HL-60 (cell line): Measurements from ENCODE around the gene ZNF343.
"Not testable (repeated sequence)": the region's sequence is repeated elsewhere in the genome, so short reads cannot be mapped to it uniquely, and the experiment has no call there.

ENCODE experiments used
- DNase-seq, 2 experiments: peaks; one replicate each; pipeline ENCODE4 v3.0.0-alpha.2; 2010 to 2020; ENCODE audit warnings: low read depth in 1 of 2, low spot score in 1 of 2
- H3K27ac ChIP-seq: fragments of 250-450 bp; sonication (Bioruptor Pico); replicated peaks from 2 replicates; pipeline ENCODE4 v1.5.1; 2020; ENCODE audit warnings: mild to moderate bottlenecking, moderate library complexity
- H3K27me3 ChIP-seq: fragments of 250-450 bp; sonication (Bioruptor Pico); 2 replicates; pipeline ENCODE4 v1.5.1; 2021; ENCODE audit warnings: mild to moderate bottlenecking, moderate library complexity; ENCODE audit not compliant: insufficient read depth, poor library complexity, severe bottlenecking
- H3K4me3 ChIP-seq: replicated peaks from 2 replicates; pipeline ENCODE4 v1.5.1; 2011; ENCODE audit warnings: mild to moderate bottlenecking, control low read depth, low read length; ENCODE audit not compliant: insufficient read depth
- GABPA ChIP-seq: IDR thresholded peaks from 2 replicates; pipeline ENCODE4 v1.6.1; 2012; ENCODE audit warnings: low read depth
- POLR2AphosphoS5 ChIP-seq: IDR thresholded peaks from 2 replicates; pipeline ENCODE4 v1.6.1; 2012; ENCODE audit warnings: low read depth
- REST ChIP-seq: IDR thresholded peaks from 2 replicates; pipeline ENCODE4 v1.6.1; 2012; ENCODE audit warnings: low read depth; ENCODE audit not compliant: insufficient replicate concordance
- SPI1 ChIP-seq: IDR thresholded peaks from 2 replicates; pipeline ENCODE4 v1.6.1; 2012; ENCODE audit warnings: low read depth, mild to moderate bottlenecking, borderline replicate concordance
- TF ChIP-seq, protein P1 (sequence below): IDR thresholded peaks from one replicate; pipeline ENCODE4 v1.5.1; 2011; ENCODE audit warnings: low read length, control low read depth, inconsistent platforms; ENCODE audit not compliant: insufficient read depth

The ZNF343 gene

DNA sequence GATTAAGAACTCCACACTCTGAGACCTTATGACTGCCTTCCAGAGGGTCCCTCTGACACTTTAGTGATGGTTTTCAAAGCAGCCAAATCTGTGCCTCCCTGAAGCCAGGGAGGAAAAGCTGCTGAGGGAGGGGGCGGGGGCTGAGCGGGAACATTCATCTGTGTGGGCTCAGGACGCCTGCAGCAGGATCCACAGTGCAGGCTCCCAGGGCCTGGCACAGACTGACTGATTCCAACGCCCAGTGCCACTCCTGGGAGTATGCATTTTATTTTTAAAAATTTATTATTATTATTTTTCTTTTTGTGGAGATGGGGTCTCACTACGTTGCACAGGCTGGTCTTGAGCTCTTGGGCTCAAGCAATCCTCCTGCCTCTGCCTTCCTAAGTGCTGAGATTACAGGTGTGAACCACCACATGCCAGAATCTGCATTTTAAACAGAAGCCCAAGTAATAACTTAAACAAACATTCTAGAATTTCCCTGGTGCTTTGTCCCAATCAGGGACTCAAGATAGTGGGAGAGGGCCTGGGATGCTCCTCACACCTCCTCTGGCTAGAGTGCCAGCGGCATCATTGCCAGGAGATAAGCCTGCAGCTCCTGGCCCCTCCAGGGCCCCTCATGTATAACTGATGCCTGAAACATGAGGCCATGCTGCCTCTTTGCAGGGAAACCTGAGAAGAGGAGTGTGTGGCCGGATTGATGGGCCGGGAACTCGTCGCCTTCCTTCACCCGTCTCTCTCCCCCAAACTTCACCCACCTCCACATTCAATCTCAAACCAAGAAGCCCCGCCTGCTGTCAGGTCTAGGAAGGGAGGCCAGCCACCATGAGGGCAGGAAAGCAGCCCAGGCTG is 27.2 kb upstream of the ZNF343 start:
- TF ChIP-seq, protein P1, sequence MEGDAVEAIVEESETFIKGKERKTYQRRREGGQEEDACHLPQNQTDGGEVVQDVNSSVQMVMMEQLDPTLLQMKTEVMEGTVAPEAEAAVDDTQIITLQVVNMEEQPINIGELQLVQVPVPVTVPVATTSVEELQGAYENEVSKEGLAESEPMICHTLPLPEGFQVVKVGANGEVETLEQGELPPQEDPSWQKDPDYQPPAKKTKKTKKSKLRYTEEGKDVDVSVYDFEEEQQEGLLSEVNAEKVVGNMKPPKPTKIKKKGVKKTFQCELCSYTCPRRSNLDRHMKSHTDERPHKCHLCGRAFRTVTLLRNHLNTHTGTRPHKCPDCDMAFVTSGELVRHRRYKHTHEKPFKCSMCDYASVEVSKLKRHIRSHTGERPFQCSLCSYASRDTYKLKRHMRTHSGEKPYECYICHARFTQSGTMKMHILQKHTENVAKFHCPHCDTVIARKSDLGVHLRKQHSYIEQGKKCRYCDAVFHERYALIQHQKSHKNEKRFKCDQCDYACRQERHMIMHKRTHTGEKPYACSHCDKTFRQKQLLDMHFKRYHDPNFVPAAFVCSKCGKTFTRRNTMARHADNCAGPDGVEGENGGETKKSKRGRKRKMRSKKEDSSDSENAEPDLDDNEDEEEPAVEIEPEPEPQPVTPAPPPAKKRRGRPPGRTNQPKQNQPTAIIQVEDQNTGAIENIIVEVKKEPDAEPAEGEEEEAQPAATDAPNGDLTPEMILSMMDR, result no peak
- TF ChIP-seq SPI1, result no peak
- DNase-seq, result no peak

GRCh38 chr20:2533118-2533517 is 24.4 kb upstream of the ZNF343 start:
- peaks cover 4% of the 10 kb centered on the region for H3K27me3 ChIP-seq
- no peak overlapping the region for H3K27ac ChIP-seq
- no peak for DNase-seq
- no peak overlapping the region for H3K4me3 ChIP-seq
- TF ChIP-seq, protein P1, result no peak

More for the DNA sequence above, 27.2 kb upstream of the ZNF343 start:
- Histone ChIP-seq H3K27ac (no peak overlapping the region), H3K27me3 (peaks cover 5% of the 10 kb centered on the region), H3K4me3 (no peak overlapping the region)

- Histone ChIP-seq H3K4me3 (no peak overlapping the region), H3K27ac (no peak overlapping the region), H3K27me3 (peaks cover 8% of the 10 kb centered on the region)
- no peak for DNase-seq
- TF ChIP-seq POLR2AphosphoS5 (no peak), GABPA (no peak), SPI1 (no peak), REST (no peak)
- TF ChIP-seq, protein P1, result no peak
Observed at GRCh38 chr20:2528671-2529271, 20.1 kb upstream of the ZNF343 start.

GRCh38 chr20:2527762-2528161 is 19.0 kb upstream of the ZNF343 start:
- Histone ChIP-seq H3K4me3 (no peak overlapping the region), H3K27me3 (peaks cover 8% of the 10 kb centered on the region), H3K27ac (no peak overlapping the region)
- DNase-seq, result no peak
- no peak for TF ChIP-seq SPI1
- TF ChIP-seq POLR2AphosphoS5, result no peak
- TF ChIP-seq REST, result no peak
- TF ChIP-seq, protein P1, result no peak
- no peak for TF ChIP-seq GABPA

GRCh38 chr20:2526218-2526583 is 17.5 kb upstream of the ZNF343 start:
- not testable (repeated sequence) for H3K4me3 ChIP-seq, H3K27me3 ChIP-seq, H3K27ac ChIP-seq, DNase-seq
